Measurements from ENCODE around the gene NUDT22. TPM values are rescaled to one million over a fixed set of nuclear protein-coding genes. Genes with fewer than 3 reads are reported as not detected.

Gene NUDT22
- total and polyA plus RNA-seq, 2 of the 8 experiments (the other 6 are each of a cell fraction or from before 2014, with no cell fraction given), result 43.4 to 69.0 TPM

DNA sequence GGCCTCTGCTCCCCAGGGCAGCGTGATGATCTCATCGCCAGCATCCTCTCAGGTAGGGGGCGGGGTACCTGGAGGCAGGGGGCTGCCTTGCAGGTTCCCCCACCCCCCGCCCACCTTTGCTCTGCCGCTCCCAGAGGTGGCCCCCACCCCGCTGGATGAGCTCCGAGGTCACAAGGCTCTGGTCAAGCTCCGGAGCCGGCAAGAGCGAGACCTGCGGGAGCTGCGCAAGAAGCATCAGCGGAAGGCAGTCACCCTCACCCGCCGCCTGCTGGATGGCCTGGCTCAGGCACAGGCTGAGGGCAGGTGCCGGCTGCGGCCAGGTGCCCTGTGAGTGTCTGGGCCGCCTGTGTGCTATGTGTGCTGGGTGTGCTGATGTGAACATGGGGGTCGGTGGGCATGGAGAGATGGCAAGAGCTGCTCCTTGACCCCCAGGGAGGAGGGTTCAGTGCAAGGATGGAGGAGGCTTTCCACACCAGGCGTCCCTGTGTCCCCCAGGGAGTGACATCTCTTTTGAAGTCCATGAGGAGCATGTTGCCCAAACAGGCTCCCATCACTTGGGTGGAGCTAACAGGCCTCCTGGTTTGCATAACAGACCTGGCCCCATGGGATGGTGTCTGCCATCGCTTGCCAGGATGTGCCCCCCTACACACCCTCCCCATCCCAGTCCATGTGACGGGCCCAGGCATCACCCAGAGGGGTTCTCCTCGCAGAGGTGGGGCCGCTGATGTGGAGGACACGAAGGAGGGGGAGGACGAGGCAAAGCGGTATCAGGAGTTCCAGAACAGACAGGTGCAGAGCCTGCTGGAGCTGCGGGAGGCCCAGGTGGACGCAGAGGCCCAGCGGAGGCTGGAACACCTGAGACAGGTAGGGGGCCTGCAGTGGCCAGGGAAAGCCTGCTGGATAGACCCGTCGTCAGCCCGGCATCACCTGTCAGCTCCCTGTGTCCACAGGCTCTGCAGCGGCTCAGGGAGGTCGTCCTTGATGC lies 39.4 kb downstream of the NUDT22 start (continued):
- TF ChIP-seq RNF2 (IDR thresholded peaks at IDR 0.05; ENCODE audit: borderline replicate concordance, low read depth, low read length, missing control alignments, poor library complexity, severe bottlenecking), result no peak
- no peak for TF ChIP-seq RAD21 (IDR thresholded peaks at IDR 0.05 in 1 of 2, conservative IDR thresholded peaks at IDR 0.05 in 1 of 2; ENCODE audit: low read depth in 2 of 2, low read length in 2 of 2)
- TF ChIP-seq, protein P1, sequence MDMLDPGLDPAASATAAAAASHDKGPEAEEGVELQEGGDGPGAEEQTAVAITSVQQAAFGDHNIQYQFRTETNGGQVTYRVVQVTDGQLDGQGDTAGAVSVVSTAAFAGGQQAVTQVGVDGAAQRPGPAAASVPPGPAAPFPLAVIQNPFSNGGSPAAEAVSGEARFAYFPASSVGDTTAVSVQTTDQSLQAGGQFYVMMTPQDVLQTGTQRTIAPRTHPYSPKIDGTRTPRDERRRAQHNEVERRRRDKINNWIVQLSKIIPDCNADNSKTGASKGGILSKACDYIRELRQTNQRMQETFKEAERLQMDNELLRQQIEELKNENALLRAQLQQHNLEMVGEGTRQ (IDR thresholded peaks at IDR 0.05; ENCODE audit: low read length), result no peak
- no peak for TF ChIP-seq TBP (IDR thresholded peaks at IDR 0.05; ENCODE audit: low read depth, low read length)

Measured in H1 (cell line).